Measurements from ENCODE around the gene QSOX2.

DNA sequence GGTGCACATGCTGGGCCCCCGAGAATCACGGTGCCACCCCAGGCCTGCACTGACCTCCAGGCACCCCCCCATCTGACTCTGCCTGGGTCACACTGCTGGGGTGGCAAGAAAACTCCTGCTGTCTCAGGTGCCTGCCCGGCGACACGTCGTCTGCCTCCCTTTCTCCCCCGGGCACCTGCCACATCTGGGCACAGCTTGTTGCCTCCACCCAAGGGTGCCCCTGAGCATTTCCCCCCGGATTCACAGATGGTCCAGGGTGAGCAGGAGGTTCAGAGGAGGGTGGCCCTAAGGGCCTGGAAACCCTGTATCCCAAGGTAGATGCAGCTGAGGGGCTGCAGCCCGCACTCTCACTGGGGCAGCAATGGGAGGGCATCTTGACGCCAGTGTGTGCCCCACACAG lies 14.9 kb upstream of the QSOX2 start:
- TF ChIP-seq CTCF (conservative IDR thresholded peaks at IDR 0.05; ENCODE audit: low read depth, low read length) = no peak
- no peak for TF ChIP-seq EZH2phosphoT487 (IDR thresholded peaks at IDR 0.05; ENCODE audit: borderline replicate concordance, low read length)
- no peak for TF ChIP-seq EZH2 (IDR thresholded peaks at IDR 0.05; ENCODE audit: low read length, unreplicated experiment)

All from PC-3 (cell line).